WTC11 (cell line): ENCODE data around the gene SSH2. TPM values are rescaled to one million over a fixed set of nuclear protein-coding genes. Genes with fewer than 3 reads are reported as not detected.
A peak's percentile ranks its signal among the peaks of the same experiment; 100 is the strongest.

Source experiments
- ATAC-seq: fragments of 200-7000 bp; cut with Tn5 transposase; 2 replicates; pipeline ENCODE4 v1.10.0; 2021; ENCODE audit warnings: mild to moderate bottlenecking, moderate library complexity
- Bru-seq: library from RNA; stranded (reverse); fragments of 400-500 nt; gene quantifications from one replicate; lab custom pipeline; 2021; lab: Mats Ljungman, UMichigan
- CTCF ChIA-PET: fragments of 300-600 bp; sonication (Branson Sonifier 250); formaldehyde crosslinking; loops from one replicate; lab custom pipeline; 2021; ENCODE audit warnings: antibody characterized with exemption; lab: Charles Lee
- POLR2A ChIA-PET: fragments of 350-600 bp; sonication (Branson Sonifier 250); formaldehyde crosslinking; loops from one replicate; lab custom pipeline; 2021; ENCODE audit warnings: antibody characterized with exemption; lab: Charles Lee
- DNase-seq: peaks from one replicate; pipeline ENCODE4 v3.0.0; 2021; ENCODE audit warnings: low spot score
- H3K27ac Mint-ChIP-seq: 2 replicates; pipeline ENCODE4 v1.8.0; 2021; ENCODE audit warnings: mixed read lengths
- H3K27me3 Mint-ChIP-seq: 2 replicates; pipeline ENCODE4 v1.8.0; 2021; ENCODE audit warnings: low read depth, mild to moderate bottlenecking, moderate library complexity, mixed read lengths
- H3K36me3 Mint-ChIP-seq: 2 replicates; pipeline ENCODE4 v1.8.0; 2021; ENCODE audit warnings: mixed read lengths
- H3K4me1 Mint-ChIP-seq: 2 replicates; pipeline ENCODE4 v1.8.0; 2022; ENCODE audit warnings: mixed read lengths
- H3K4me3 Mint-ChIP-seq: 2 replicates; pipeline ENCODE4 v1.8.0; 2021; ENCODE audit warnings: mild to moderate bottlenecking, moderate library complexity, mixed read lengths
- H3K9me3 Mint-ChIP-seq: 2 replicates; pipeline ENCODE4 v1.8.0; 2021; ENCODE audit warnings: mixed read lengths
- MYBL2 ChIP-seq: sonication (generic); formaldehyde crosslinking; IDR thresholded peaks from 2 replicates; pipeline ENCODE4 v1.8.1; 2023; ENCODE audit warnings: mild to moderate bottlenecking, moderate library complexity, missing genetic modification reagents
- NFATC4 ChIP-seq: fragments of 250-450 bp; sonication (Bioruptor Pico); IDR thresholded peaks from 2 replicates; pipeline ENCODE4 v1.9.0; 2021; ENCODE audit warnings: mild to moderate bottlenecking
- NFE2L1 ChIP-seq: sonication (generic); formaldehyde crosslinking; IDR thresholded peaks from 2 replicates; pipeline ENCODE4 v1.8.1; 2023; ENCODE audit warnings: missing genetic modification reagents
- SP1 ChIP-seq: sonication (generic); formaldehyde crosslinking; conservative IDR thresholded peaks from 2 replicates; pipeline ENCODE4 v1.8.1; 2022; ENCODE audit warnings: missing genetic modification reagents
- TEAD4 ChIP-seq: sonication (generic); formaldehyde crosslinking; IDR thresholded peaks from 2 replicates; pipeline ENCODE4 v1.8.0; 2022; ENCODE audit warnings: mild to moderate bottlenecking, missing genetic modification reagents
- ZNF671 ChIP-seq: fragments of 250-450 bp; sonication (Bioruptor Pico); IDR thresholded peaks from 2 replicates; pipeline ENCODE4 v1.8.0; 2021; ENCODE audit warnings: mild to moderate bottlenecking
- long read RNA-seq, 3 experiments: library from RNA in 1 of 3; library from capped mRNA in 1 of 3; library from polyadenylated mRNA in 1 of 3; unstranded in 2 of 3; stranded (forward) in 1 of 3; transcript quantifications; one replicate each; pipeline ENCODE4 v2.0.0, GENCODE V29; 2021
- total RNA-seq: library from RNA; stranded (reverse); gene quantifications from 3 replicates; pipeline ENCODE4 v1.2.3, GENCODE V29; 2021
- TF ChIP-seq, protein P1 (sequence below): fragments of 250-450 bp; sonication (Bioruptor Pico); IDR thresholded peaks from 2 replicates; pipeline ENCODE4 v2.1.2; 2022; ENCODE audit warnings: mild to moderate bottlenecking, moderate library complexity
- TF ChIP-seq, protein P2 (sequence below): sonication (generic); formaldehyde crosslinking; IDR thresholded peaks from 2 replicates; pipeline ENCODE4 v1.8.1; 2022; ENCODE audit warnings: mild to moderate bottlenecking, moderate library complexity, missing genetic modification reagents
- TF ChIP-seq, protein P3 (sequence below): sonication (generic); formaldehyde crosslinking; IDR thresholded peaks from 2 replicates; pipeline ENCODE4 v1.8.1; 2023; ENCODE audit warnings: mild to moderate bottlenecking, moderate library complexity, missing genetic modification reagents
- TF ChIP-seq, protein P4 (sequence below): sonication (generic); formaldehyde crosslinking; IDR thresholded peaks from 2 replicates; pipeline ENCODE4 v1.8.1; 2023; ENCODE audit warnings: mild to moderate bottlenecking, missing genetic modification reagents
- TF ChIP-seq, protein P5 (sequence below): sonication (generic); formaldehyde crosslinking; IDR thresholded peaks from 2 replicates; pipeline ENCODE4 v1.8.1; 2022; ENCODE audit warnings: missing genetic modification reagents, borderline replicate concordance
- TF ChIP-seq, protein P6 (sequence below): fragments of 250-450 bp; sonication (Bioruptor Pico); IDR thresholded peaks from 2 replicates; pipeline ENCODE4 v1.9.0; 2021; ENCODE audit warnings: mild to moderate bottlenecking
- TF ChIP-seq, protein P7 (sequence below): sonication (generic); formaldehyde crosslinking; IDR thresholded peaks from 2 replicates; pipeline ENCODE4 v1.8.1; 2022; ENCODE audit warnings: low read depth, missing genetic modification reagents, borderline replicate concordance
- TF ChIP-seq, protein P8 (sequence below): sonication (generic); formaldehyde crosslinking; conservative IDR thresholded peaks from 2 replicates; pipeline ENCODE4 v1.8.1; 2023; ENCODE audit warnings: mild to moderate bottlenecking, low read depth, missing genetic modification reagents, moderate library complexity

Gene SSH2, protein sequence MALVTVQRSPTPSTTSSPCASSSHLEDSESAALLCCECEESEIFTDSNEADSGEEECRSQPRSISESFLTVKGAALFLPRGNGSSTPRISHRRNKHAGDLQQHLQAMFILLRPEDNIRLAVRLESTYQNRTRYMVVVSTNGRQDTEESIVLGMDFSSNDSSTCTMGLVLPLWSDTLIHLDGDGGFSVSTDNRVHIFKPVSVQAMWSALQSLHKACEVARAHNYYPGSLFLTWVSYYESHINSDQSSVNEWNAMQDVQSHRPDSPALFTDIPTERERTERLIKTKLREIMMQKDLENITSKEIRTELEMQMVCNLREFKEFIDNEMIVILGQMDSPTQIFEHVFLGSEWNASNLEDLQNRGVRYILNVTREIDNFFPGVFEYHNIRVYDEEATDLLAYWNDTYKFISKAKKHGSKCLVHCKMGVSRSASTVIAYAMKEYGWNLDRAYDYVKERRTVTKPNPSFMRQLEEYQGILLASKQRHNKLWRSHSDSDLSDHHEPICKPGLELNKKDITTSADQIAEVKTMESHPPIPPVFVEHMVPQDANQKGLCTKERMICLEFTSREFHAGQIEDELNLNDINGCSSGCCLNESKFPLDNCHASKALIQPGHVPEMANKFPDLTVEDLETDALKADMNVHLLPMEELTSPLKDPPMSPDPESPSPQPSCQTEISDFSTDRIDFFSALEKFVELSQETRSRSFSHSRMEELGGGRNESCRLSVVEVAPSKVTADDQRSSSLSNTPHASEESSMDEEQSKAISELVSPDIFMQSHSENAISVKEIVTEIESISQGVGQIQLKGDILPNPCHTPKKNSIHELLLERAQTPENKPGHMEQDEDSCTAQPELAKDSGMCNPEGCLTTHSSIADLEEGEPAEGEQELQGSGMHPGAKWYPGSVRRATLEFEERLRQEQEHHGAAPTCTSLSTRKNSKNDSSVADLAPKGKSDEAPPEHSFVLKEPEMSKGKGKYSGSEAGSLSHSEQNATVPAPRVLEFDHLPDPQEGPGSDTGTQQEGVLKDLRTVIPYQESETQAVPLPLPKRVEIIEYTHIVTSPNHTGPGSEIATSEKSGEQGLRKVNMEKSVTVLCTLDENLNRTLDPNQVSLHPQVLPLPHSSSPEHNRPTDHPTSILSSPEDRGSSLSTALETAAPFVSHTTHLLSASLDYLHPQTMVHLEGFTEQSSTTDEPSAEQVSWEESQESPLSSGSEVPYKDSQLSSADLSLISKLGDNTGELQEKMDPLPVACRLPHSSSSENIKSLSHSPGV (N-terminal part only)
- total RNA-seq (13.6 to 16.7 TPM (median 14.3 TPM) in 3 replicates), Bru-seq, nascent RNA (percentile 58 among the genes with signal in this experiment)
- long read RNA-seq, experiment 1, full-length matches to known transcripts: 5 of 25 reads
- long read RNA-seq, experiment 1, partial matches to known transcripts: 1 of 25 reads
- long read RNA-seq, experiment 1, other reads (novel, unspliced or antisense): 19 of 25 reads
- long read RNA-seq, experiment 2, full-length matches to known transcripts: 2 of 7 reads
- long read RNA-seq, experiment 2, partial matches to known transcripts: 0 of 7 reads
- long read RNA-seq, experiment 2, other reads (novel, unspliced or antisense): 5 of 7 reads
- long read RNA-seq, experiment 3, partial matches to known transcripts: 1 of 4 reads
- long read RNA-seq, experiment 3, other reads (novel, unspliced or antisense): 1 of 4 reads

DNA sequence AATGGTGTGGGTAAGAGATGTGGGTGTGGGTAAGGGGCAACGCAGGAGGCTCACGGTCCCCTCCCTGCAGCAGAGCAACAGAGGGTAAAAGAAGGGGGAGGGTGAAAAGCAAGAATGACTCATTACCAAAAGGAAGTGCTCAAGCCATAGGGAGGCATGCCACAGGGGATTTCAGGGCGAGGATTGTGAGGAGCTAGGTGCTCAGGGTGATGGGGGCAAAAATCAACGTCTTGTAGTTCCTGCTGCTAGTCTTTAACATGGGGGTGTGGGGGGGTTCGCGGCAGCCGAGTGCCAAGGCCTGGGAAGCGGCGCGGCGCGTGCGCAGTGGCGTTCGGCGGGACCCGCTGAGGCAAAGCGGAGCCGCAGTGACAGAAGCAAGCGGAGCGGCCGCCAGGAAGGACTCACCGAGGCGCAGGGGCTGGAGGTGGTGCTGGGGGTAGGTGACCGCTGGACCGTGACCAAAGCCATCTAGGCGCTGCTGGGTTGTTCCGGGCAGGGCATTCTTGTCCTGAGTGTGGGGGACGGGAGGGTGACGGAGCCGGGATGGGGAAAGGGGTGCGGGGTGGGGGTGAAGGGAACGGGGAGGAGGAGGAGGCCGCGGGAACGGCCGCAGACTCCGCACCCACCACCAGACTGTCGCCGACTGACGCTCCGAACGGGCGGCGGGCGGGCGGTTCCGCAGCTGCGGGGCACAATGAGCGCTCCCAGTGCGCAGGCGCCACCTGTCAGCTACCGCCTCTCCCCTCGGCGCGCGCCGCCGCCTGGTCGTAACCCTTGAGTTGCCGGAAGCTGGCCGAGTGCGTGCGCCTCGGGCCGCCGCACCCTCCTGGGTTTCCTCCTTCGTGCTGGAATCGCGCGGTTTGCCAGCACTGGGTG, at the start of gene SSH2:
SSH2 (minus strand) TSS at position 696 of the 876 bp plus-strand sequence; CDS start at position 468, 228 bp downstream.
- H3K4me1 Mint-ChIP-seq: peaks cover 12% of the 10 kb centered on the region
- peak; percentile 73 for ATAC-seq
- H3K36me3 Mint-ChIP-seq: no peaks in the 10 kb centered on the region
- peak; percentile 91 for DNase-seq
- CTCF ChIA-PET: interaction anchor here (0.7 to 5.0 kb wide), 28 partner anchors 8 to 407 kb away, joined by 3 to 112 read pairs (median 6); partner anchors contain the start of genes ANKRD13B and EFCAB5
- no peak within 1 kb of the TSS for H3K4me3 Mint-ChIP-seq
- POLR2A ChIA-PET: interaction anchor here (0.5 to 1.0 kb wide), 4 partner anchors 10 to 311 kb away, joined by 3 to 4 read pairs (median 3); no protein-coding TSS in a partner anchor
- H3K27me3 Mint-ChIP-seq: no peaks in the 10 kb centered on the region
- H3K27ac Mint-ChIP-seq: peak within 1 kb of the TSS; percentile 88
- no peaks in the 10 kb centered on the region for H3K9me3 Mint-ChIP-seq
- TF ChIP-seq NFE2L1 (CRISPR knock-in tag): 0 out of 2 replicates have a peak, but pooled peaks have one; percentile 50
- TF ChIP-seq, protein P1, sequence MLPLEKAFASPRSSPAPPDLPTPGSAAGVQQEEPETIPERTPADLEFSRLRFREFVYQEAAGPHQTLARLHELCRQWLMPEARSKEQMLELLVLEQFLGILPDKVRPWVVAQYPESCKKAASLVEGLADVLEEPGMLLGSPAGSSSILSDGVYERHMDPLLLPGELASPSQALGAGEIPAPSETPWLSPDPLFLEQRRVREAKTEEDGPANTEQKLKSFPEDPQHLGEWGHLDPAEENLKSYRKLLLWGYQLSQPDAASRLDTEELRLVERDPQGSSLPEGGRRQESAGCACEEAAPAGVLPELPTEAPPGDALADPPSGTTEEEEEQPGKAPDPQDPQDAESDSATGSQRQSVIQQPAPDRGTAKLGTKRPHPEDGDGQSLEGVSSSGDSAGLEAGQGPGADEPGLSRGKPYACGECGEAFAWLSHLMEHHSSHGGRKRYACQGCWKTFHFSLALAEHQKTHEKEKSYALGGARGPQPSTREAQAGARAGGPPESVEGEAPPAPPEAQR (CRISPR knock-in tag): no peak
- TF ChIP-seq TEAD4: no peak
- TF ChIP-seq, protein P2, sequence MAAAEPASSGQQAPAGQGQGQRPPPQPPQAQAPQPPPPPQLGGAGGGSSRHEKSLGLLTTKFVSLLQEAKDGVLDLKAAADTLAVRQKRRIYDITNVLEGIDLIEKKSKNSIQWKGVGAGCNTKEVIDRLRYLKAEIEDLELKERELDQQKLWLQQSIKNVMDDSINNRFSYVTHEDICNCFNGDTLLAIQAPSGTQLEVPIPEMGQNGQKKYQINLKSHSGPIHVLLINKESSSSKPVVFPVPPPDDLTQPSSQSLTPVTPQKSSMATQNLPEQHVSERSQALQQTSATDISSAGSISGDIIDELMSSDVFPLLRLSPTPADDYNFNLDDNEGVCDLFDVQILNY (CRISPR knock-in tag): peak; percentile 36; the same call in 1 of the 2 replicates
- TF ChIP-seq, protein P3, sequence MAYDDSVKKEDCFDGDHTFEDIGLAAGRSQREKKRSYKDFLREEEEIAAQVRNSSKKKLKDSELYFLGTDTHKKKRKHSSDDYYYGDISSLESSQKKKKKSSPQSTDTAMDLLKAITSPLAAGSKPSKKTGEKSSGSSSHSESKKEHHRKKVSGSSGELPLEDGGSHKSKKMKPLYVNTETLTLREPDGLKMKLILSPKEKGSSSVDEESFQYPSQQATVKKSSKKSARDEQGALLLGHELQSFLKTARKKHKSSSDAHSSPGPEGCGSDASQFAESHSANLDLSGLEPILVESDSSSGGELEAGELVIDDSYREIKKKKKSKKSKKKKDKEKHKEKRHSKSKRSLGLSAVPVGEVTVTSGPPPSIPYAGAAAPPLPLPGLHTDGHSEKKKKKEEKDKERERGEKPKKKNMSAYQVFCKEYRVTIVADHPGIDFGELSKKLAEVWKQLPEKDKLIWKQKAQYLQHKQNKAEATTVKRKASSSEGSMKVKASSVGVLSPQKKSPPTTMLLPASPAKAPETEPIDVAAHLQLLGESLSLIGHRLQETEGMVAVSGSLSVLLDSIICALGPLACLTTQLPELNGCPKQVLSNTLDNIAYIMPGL (CRISPR knock-in tag): peak; percentile 74; the same call in 1 of the 2 replicates
- TF ChIP-seq, protein P4, sequence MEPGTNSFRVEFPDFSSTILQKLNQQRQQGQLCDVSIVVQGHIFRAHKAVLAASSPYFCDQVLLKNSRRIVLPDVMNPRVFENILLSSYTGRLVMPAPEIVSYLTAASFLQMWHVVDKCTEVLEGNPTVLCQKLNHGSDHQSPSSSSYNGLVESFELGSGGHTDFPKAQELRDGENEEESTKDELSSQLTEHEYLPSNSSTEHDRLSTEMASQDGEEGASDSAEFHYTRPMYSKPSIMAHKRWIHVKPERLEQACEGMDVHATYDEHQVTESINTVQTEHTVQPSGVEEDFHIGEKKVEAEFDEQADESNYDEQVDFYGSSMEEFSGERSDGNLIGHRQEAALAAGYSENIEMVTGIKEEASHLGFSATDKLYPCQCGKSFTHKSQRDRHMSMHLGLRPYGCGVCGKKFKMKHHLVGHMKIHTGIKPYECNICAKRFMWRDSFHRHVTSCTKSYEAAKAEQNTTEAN: no peak
- TF ChIP-seq, protein P5, sequence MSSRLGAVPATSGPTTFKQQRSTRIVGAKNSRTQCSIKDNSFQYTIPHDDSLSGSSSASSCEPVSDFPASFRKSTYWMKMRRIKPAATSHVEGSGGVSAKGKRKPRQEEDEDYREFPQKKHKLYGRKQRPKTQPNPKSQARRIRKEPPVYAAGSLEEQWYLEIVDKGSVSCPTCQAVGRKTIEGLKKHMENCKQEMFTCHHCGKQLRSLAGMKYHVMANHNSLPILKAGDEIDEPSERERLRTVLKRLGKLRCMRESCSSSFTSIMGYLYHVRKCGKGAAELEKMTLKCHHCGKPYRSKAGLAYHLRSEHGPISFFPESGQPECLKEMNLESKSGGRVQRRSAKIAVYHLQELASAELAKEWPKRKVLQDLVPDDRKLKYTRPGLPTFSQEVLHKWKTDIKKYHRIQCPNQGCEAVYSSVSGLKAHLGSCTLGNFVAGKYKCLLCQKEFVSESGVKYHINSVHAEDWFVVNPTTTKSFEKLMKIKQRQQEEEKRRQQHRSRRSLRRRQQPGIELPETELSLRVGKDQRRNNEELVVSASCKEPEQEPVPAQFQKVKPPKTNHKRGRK (CRISPR knock-in tag): 0 out of 2 replicates have a peak, but pooled peaks have one; percentile 14
- TF ChIP-seq, protein P6, sequence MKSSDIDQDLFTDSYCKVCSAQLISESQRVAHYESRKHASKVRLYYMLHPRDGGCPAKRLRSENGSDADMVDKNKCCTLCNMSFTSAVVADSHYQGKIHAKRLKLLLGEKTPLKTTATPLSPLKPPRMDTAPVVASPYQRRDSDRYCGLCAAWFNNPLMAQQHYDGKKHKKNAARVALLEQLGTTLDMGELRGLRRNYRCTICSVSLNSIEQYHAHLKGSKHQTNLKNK (CRISPR knock-in tag): no peak
- TF ChIP-seq, protein P7, sequence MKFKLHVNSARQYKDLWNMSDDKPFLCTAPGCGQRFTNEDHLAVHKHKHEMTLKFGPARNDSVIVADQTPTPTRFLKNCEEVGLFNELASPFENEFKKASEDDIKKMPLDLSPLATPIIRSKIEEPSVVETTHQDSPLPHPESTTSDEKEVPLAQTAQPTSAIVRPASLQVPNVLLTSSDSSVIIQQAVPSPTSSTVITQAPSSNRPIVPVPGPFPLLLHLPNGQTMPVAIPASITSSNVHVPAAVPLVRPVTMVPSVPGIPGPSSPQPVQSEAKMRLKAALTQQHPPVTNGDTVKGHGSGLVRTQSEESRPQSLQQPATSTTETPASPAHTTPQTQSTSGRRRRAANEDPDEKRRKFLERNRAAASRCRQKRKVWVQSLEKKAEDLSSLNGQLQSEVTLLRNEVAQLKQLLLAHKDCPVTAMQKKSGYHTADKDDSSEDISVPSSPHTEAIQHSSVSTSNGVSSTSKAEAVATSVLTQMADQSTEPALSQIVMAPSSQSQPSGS: no peak; the same call in 1 of the 2 replicates
- no peak for TF ChIP-seq NFATC4 (CRISPR knock-in tag)
- TF ChIP-seq, protein P8, sequence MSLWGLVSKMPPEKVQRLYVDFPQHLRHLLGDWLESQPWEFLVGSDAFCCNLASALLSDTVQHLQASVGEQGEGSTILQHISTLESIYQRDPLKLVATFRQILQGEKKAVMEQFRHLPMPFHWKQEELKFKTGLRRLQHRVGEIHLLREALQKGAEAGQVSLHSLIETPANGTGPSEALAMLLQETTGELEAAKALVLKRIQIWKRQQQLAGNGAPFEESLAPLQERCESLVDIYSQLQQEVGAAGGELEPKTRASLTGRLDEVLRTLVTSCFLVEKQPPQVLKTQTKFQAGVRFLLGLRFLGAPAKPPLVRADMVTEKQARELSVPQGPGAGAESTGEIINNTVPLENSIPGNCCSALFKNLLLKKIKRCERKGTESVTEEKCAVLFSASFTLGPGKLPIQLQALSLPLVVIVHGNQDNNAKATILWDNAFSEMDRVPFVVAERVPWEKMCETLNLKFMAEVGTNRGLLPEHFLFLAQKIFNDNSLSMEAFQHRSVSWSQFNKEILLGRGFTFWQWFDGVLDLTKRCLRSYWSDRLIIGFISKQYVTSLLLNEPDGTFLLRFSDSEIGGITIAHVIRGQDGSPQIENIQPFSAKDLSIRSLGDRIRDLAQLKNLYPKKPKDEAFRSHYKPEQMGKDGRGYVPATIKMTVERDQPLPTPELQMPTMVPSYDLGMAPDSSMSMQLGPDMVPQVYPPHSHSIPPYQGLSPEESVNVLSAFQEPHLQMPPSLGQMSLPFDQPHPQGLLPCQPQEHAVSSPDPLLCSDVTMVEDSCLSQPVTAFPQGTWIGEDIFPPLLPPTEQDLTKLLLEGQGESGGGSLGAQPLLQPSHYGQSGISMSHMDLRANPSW (CRISPR knock-in tag): no peak
- TF ChIP-seq MYBL2: 0 out of 2 replicates have a peak, but pooled peaks have one; percentile 40
- TF ChIP-seq SP1: peak; percentile 68
- TF ChIP-seq ZNF671 (CRISPR knock-in tag): no peak
